GM21381 (cell line): Measurements from ENCODE around the gene FAM78A.
A peak's percentile ranks its signal among the peaks of the same experiment; 100 is the strongest.

Experiments used
- ATAC-seq: cut with Tn5 transposase; IDR thresholded peaks from one replicate; pipeline ENCODE4 v1.9.1; 2021; ENCODE audit warnings: mild to moderate bottlenecking, moderate library complexity; ENCODE audit not compliant: unreplicated experiment

The FAM78A gene, protein sequence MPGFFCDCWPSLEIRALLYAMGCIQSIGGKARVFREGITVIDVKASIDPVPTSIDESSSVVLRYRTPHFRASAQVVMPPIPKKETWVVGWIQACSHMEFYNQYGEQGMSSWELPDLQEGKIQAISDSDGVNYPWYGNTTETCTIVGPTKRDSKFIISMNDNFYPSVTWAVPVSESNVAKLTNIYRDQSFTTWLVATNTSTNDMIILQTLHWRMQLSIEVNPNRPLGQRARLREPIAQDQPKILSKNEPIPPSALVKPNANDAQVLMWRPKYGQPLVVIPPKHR

DNA sequence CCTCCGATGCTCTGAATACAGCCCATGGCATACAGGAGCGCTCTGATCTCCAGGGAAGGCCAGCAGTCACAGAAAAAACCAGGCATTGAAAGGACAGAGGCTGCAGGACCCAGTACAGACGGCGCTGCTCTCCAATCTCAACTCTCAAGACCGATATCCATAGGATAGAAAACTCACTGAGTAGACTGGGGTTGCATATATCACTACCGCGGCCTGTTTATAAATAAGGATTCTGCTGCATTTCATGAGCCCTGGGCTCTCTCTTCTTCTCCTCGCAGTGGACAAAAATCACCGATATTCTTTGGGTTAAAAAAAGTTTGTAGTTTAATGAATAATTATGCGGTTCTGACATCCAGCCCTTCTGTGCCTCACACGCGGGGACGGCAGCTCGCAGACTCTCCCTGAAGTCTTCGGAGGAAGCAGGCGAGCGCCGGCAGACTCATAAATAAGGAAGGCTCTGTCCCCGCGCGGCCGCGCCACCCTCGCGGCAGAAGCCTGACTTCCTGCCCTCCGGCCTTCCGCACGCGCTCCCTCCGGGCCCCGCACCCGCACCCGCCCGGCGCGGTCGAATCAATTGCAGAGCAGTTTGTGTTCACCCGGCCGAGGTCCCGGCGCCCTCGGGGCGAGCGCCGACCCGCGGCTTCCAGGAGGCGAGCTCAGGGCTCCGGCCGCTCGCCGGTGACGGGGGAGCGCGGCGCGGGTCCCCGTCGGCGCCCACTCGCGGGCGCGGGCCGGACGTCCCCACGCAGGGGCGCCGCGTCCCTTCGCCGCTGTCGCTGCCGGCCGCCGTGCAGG, at the start of gene FAM78A:
Gene FAM78A (minus strand): TSS at position 417 of the 795 bp plus-strand sequence. CDS start 331 bp downstream, at position 86.
- peak; percentile 11 for ATAC-seq

DNA sequence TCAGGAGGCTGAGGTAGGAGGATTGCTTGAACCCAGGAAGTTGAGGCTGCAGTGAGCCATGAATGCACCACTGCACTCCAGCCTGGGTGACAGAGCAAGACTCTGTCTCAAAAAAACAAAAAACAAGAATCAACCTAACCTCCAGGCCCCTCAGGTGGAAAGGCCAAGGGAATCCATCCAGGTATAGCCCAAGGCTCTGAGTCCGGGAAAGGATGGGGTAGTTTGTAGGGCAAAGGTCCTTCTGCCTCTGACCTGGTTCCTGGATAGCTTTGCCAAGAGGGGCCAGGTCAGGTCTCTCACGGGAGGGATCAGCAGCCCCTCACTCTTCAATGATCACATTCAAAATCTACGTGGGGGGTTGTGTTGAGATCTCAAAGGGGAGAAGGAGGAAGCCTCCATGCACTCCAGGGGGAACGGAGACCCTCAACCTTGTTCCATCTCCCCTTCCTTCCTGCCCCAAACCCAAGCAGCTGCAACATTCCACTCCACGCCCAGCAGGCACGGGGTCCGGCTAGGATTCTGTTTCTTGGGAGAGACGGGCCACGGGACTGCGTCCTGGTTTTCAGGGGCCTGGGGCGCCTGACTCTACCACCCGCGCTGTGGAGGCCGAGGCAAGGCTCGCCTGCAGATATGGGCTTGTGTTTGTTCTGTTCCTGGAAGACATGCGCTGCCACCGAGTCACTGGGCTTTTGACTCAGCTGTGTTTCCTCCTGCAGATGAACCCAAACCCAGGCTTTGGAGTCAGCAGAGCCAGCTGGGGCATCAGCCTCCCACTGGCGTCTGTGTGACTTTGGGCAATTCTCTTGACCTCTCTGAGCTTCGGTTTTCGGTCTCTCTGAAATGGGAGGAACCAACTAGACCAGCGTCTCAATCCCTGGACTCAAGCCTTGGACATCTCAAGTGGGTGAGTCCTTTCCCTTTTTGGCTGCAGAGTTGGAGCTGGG, 48.7 kb upstream of the FAM78A start:
- ATAC-seq = no peak

DNA sequence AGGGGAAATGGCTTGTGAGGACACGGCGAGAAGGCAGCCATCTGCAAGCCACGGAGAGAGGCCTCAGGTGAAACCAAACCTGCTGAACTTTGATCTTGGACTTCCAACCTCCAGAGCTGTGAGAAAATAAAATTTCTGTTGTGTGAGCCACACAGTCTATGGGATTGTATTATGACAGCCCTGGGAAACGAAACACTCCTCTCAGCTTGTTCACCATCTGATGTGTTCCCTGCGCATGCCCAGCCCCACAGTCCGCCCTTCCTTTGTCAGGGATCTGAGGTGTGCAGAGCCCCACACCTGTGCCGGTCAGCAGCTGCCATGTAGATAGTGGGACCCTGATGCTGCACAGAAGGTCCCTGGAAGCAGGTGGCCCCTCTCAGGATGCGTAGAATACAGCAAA, 47.3 kb upstream of the FAM78A start:
- no peak for ATAC-seq

DNA sequence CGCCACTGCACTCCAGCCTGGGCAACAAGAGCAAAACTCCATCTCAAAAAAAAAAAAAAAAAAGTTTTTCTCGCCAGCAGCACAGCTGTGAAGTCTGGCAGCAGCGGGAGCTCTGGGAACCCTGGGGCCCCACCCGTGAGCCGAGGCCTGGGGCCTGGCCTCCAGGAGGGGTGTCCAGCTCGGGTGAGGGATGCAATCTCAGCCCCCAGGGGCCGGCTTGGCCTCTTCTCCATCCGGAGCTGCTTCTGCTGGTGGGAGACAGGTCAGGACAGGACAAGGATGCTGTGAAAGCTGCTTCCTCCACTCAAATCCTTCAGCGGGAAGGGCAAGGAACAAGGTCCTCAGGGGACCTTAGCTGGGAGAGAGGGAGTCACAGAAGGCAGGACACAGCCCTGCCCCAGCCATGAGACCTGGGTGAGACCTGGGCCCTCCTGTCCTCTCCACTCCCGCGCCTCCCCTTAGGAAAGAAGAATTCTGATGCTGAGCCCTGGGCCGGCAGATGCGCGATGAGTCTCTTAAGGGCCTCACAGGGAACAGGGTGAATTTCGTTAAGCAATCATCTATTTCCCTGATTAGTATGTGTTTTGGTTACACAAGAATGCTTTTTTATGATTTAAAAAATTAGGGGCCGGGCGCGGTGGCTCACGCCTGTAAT, 43.8 kb upstream of the FAM78A start:
- no peak for ATAC-seq

DNA sequence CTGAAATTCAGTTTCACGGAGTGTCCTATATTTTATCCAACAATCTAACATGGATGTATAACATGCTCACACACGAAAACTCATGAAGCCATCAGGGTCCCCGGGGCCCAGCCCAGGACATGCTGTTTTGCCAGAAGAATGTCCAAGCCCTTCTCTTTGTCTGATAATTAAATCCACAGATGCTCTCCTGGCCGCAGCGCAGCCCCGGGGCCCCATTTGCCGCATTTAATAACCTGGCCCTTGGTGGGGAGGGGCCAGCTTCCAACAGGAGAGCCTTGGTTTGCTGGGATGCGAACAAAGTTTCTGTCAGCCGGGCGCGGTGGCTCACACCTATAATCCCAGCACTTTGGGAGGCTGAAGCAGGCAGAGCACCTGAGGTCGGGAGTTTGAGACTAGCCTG, 43.2 kb upstream of the FAM78A start:
- no peak for ATAC-seq

DNA sequence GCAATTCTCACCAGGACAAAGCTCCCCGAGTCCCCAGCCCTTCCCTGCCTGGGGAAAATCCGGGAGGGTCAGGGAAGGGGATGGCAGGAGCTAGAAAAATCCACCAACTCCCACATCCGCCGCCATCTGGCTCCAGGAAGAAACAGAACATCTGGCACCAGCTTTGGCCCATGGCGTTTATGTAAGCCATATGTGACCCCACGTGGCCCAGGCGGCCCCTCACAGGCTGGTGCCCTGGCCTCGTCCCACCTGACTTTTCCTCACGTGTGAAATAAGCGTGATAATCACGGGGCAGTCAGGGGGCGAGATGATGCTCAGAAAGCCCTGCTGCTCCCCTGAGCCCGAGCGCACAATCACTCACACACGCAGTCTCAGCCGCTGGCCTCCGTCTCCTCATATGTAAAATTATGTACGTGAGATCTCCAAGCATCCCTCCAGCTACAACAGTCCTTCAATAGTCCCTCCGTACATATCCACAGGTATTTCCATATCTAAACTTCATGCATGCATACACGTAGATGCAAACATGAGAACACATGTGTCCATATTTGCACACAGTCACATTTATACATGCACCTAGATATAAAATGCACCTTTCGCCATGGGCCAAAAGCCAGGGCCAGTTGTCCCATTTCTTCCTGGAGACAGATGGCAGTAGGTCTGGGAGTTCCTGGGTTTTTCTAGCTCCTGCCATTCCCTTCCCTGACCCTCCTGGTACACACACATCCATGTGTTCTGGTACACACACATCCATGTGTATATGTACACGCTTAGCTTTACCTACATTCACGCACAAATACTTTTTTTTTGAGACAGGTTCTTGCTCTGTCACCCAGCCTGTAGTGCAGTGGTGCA, 42.1 kb upstream of the FAM78A start:
- ATAC-seq = no peak

DNA sequence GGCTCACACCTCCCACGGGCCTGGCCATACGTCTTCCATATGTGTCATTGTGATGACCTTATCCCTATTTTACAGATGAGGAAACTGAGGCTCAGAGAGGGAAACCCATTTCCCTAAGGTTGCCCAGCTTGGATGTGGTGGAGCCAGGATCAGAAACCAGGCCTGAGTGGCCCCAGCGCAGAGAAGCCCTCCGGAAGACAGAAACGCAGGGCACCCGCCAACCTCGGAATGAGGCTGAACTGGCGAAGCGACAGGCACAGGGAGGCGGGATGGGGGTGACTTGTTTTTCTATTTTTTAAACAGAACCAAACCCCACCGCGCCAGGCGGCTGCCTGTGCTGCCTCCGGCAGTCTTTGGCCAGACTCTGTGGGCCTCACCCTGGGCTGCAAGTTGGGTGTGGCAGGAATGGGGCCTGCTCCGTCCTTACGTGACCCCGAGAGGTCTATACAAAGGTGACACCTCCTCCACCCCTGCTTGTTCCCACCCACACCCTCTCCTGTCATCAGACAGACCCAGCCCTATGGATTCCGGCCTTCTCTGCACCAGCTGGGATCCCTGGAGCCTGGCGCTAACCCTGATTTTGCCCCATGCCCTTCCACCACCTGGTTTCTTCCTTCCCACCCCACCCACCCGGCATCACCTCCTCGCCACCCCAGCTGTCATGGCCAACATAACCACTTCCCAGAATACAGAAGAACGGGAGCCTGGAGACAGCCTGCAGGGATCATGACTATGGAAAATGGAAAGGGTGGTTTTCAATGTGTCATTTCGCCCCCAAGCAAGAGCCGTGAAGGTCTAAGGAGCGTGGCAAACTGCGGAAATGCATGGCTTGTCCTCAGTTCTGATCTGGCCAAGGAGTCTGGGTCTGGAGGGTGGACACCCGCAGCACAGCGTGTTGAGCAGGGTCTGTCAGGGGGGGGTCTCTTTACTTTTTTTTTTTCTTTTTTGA, 36.8 kb upstream of the FAM78A start:
- ATAC-seq = no peak

DNA sequence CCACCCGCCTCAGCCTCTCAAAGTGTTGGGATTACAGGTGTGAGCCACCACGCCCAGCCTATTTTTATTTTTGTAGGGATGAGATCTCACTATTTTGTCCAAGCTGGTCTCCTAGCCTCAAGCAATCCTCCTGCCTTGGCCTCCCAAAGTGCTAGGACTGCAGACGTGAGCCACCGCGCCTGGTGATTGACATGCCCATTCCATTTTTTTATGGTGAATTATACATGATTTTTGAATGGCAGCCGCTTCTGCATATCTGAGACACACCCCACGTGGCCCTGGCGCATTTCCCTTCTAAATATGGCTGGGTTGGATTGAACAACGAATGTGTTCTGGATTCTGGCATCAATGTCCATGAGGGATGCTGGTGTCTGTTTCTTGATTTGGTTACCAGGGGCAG, 35.9 kb upstream of the FAM78A start:
- no peak for ATAC-seq

DNA sequence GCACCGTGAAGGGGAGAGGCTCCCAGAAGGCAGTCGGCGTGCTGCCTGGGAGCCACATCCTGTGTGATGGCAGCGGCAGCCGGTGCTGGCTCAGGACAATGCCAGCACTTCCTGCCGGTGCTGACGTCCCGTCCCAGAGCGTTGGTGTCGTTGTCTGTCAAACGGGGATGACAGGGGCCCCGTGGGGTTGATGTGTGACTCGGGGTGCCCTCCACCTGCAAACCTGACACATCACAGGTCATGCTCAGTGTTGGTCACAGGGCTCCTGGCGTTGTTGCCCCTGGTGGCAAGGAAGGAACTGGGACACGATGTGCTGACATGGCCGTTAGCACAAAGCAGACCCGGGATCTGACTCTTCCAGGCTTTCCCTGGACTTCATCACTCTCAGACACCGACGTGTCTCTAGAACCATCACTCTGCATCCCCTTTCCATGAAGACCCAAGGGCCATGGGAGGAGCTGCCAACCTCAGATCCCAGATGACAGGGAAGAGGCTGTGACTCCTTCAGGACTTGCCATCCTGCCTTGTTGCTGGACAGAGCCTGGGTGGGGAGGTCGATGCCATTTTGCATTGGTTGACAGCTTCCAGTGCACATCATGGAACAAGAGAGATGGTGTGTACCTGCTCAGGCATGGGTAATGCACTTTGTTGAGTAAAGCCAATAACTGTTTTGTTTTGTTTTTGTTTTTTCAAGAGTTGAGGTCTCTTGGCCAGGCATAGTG, 34.7 kb upstream of the FAM78A start:
- no peak for ATAC-seq

DNA sequence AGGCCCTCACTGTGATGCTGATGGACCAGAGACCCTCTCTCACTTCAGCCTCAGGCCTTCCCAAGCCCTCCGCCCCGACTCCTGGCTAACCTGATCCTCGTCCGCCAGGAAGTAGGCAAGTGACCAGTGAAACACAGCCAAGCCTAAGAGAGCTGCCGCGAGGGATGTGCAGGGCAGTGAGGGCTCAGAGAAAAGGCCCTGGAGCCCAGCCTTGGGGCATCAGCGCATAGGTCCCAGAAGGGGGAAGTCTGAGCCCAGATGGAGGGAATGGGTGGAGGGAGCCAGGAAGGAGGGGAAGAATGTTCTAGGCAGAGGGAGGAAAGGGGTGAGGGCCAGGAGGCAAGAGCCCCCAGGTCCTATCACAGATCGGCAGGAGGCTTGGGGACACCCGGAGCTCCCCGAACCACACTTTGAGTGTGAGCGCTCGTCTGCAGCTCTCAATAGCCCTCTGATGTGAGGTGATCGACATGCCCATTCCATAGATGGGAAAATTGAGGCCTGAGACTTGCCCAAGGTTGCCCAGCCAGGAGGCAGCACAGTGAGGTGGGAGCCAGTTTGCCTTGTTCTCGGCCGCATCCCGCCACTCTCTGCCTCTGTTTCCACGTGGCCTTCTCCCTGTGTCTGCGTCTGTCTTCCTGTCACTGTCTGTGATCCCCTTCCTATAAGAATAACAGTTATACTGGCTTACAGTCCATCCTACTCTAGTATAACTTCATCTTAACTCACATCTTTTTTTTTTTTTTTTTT, 33.4 kb upstream of the FAM78A start:
- ATAC-seq = no peak

DNA sequence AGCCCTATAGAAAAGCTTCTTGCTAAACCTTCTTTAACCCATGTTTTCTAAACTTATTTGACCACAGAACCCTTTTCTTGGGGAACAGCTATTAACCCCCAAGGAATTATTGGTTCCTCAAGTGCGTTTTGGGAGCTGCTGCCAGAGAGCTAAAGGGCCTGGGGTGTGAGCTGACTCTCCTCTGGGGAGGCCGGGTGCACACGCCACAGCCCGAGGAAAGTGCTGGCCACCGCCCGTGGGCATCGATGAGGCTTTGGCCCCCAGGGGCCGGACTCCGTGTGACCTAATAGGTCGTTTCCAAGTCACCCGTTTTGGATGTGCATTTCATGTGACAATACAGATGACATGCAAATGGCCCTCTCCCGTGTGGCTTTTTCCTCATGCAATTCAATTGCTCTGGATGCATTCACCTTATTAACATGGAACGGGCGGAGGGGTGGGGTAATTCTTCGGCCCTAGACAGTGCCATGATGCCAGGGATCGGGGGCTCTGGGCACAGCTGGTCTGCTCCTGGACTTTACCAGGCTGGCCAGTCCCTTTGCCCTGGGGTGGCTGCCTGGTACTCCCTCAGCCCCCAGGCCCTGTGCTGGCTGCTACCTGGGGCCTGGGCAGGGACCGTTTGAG, 32.7 kb upstream of the FAM78A start:
- ATAC-seq = no peak

DNA sequence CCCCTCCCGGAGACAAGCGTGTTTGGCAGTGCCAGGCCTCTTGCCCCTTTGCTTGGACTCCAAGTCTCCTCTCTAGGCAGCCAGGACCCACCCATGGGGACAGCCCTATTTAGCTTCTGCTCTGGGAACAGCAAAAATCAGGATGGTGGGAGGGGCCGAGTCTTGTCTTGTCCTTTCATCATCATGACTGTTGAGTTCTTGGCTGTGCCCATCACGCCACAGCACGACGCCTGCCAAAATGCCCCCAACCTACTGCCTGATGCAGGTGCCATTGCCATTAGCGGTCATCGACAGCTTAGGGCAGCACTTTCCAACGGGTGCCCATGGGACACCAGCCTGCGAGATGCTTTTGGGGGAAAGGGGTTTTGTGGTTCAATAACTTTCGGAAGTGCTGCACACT, 32.1 kb upstream of the FAM78A start:
- no peak for ATAC-seq

DNA sequence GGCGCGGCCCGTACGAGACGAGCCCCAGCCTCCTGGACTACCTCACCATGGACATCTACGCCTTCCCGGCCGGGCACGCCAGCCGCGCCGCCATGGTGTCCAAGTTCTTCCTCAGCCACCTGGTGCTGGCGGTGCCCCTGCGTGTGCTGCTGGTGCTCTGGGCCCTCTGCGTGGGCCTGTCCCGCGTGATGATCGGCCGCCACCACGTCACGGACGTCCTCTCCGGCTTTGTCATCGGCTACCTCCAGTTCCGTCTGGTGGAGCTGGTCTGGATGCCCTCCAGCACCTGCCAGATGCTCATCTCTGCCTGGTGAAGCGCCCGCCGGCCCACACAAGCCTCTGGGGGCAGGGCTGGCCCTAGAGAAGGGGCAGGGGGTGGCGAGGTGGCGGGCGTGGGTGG, 31.7 kb upstream of the FAM78A start:
- ATAC-seq = no peak

DNA sequence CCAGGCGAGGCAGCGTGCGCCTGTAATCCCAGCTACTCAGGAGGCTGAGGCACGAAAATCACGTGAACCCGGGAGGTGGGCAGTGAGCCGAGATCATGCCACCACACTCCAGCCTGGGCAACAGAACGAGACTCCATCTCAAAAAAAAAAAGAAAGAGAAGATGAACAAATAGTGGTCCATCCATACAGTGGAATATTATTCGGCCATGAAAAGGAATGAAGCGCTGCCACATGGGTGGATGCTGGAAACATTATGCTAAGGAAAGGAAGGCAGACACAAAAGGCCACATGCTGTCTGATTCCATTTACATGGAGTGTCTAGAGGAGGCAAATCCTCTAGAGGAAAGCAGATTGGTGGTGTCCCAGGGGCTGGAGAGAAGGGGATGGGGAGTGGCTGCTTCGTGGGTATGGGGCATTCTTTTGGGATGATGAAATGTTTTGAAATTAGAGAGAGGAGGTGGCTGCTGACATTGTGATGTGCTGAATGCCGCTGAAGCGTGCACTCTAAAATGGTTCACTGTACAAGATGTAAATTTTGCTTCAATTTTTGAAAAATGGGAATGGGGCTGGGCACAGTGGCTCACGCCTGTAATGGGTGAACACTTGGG, 30.2 kb upstream of the FAM78A start:
- ATAC-seq = no peak

DNA sequence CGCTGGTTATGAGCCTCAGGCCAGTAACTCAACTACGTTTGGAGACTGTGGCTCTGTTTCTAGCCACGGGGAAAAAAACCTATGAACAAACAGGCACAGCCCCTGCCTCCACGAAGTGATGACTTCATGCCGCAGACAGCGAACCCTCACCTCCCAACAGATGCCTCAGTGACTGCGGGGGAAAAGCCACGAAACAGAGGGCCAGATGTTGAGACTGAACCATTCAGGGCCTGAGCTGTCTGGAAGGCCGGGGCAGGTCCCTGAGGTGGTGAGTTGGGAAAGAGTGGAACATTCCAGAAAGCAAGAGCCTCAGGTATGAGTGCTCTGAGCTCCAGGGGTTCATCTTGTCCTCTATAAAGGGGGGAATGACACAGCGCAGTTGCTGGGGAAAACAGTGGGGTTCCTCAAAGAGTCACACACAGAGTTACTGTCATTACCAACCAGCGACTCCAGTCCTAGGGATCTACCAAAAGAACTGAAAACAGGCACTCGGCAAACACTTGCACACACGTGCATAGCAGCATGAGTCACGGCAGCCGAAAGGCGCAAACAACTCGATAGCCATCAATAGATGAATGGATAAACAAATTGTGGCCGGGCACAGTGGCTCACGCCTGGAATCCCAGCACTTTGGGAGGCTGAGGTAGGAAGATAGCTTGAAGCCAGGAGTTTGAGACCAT, 28.5 kb upstream of the FAM78A start:
- no peak for ATAC-seq
